GM12864 (cell line): ENCODE data around the gene HYAL1.

Source experiments
- DNase-seq: peaks from one replicate; pipeline ENCODE4 v3.0.0-alpha.2; 2011; ENCODE audit warnings: low read depth
- H3K4me3 ChIP-seq: 2 replicates; pipeline ENCODE4 v1.5.1; 2011; ENCODE audit warnings: mild to moderate bottlenecking, low read depth, low read length, control low read depth
- CTCF ChIP-seq: IDR thresholded peaks from 2 replicates; pipeline ENCODE4 v1.5.1; 2011; ENCODE audit warnings: low read depth, mild to moderate bottlenecking, moderate library complexity, low read length, control low read depth, inconsistent platforms; ENCODE audit errors: missing control alignments

HYAL1 gene

GRCh38 chr3:50345586-50346234 is 42.3 kb upstream of the HYAL1 start, which contains the start of gene ZMYND10:
TSS of gene ZMYND10 (minus strand) at chr3:50345732. CDS start at chr3:50345579, 153 bp downstream.
- no peak within 1 kb of the TSS; the same call in 1 of the 2 replicates for H3K4me3 ChIP-seq
- no peak for DNase-seq
- no peak for TF ChIP-seq CTCF

- no peak for TF ChIP-seq CTCF
- H3K4me3 ChIP-seq, result no peak overlapping the region
Measured at GRCh38 chr3:50345008-50345407, 41.6 kb upstream of the HYAL1 start.

GRCh38 chr3:50342813-50343633 is 39.6 kb upstream of the HYAL1 start:
- TF ChIP-seq CTCF, result no peak
- no peak for DNase-seq
- no peak overlapping the region for H3K4me3 ChIP-seq

More at GRCh38 chr3:50345008-50345407, 41.6 kb upstream of the HYAL1 start:
- DNase-seq, result no peak

GRCh38 chr3:50341996-50342650 is 38.7 kb upstream of the HYAL1 start:
- TF ChIP-seq CTCF, result no peak
- no peak for DNase-seq
- no peak overlapping the region for H3K4me3 ChIP-seq

GRCh38 chr3:50341537-50341936 is 38.2 kb upstream of the HYAL1 start:
- DNase-seq, result no peak
- TF ChIP-seq CTCF, result no peak
- peak overlapping the region; percentile 91 for H3K4me3 ChIP-seq

- H3K4me3 ChIP-seq, result peak within 1 kb of the TSS; percentile 91
- no peak for DNase-seq
Measured at GRCh38 chr3:50340448-50341329, 37.3 kb upstream of the HYAL1 start, which contains the start of gene RASSF1. TSS of gene RASSF1 (minus strand) at chr3:50340836. CDS start at chr3:50340805, 31 bp downstream.

More at GRCh38 chr3:50340448-50341329, 37.3 kb upstream of the HYAL1 start, which contains the start of gene RASSF1:
- no peak for TF ChIP-seq CTCF
